Stimulated activated memory B cell treated with anti-CD40 and anti-IgM and Interleukin-4, amounts not matched to agents 10 μg/mL and 1 μg/mL and 100 μg/mL, for 72 hours (primary cell): ENCODE measurements around the gene CAMKMT.

ENCODE experiments used
- ATAC-seq: fragments of 150-1000 bp; cut with Tn5 transposase; 2 replicates; pipeline ENCODE4 v1.10.0; 2021
- H3K27ac Mint-ChIP-seq: one replicate; pipeline ENCODE4 v1.8.0; 2022; ENCODE audit warnings: mild to moderate bottlenecking, mixed read lengths
- H3K27me3 Mint-ChIP-seq: one replicate; pipeline ENCODE4 v1.8.0; 2022; ENCODE audit warnings: mixed read lengths
- H3K36me3 Mint-ChIP-seq: one replicate; pipeline ENCODE4 v1.8.0; 2022; ENCODE audit warnings: mixed read lengths
- H3K4me1 Mint-ChIP-seq: one replicate; pipeline ENCODE4 v1.8.0; 2022; ENCODE audit warnings: mixed read lengths
- H3K4me3 Mint-ChIP-seq: one replicate; pipeline ENCODE4 v1.8.0; 2022; ENCODE audit warnings: mild to moderate bottlenecking, moderate library complexity, mixed read lengths
- H3K9me3 Mint-ChIP-seq: one replicate; pipeline ENCODE4 v1.8.0; 2022; ENCODE audit warnings: mixed read lengths

The CAMKMT gene

DNA sequence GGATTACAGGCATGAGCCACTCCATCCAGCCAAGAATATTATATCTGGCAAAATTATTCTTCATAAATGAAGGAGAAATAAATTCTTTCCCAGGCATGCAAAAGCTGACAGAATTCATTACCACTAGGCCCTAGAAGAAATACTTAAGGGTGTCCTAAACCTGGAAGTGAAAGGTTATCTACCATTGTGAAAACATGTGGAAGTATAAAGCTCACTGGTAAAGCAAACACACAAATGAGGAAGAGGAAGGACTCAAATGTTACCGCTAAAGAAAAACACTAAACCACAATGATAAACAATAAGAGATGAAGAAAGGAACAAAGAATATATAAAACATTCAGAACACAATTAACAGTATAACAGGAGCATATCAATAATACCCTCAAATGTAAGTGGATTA lies 171.8 kb downstream of the CAMKMT start:
- Mint-ChIP-seq H3K4me1 (peaks cover 20% of the 10 kb centered on the region), H3K27ac (no peak overlapping the region), H3K4me3 (no peak overlapping the region), H3K27me3 (no peaks in the 10 kb centered on the region), H3K36me3 (peaks cover 27% of the 10 kb centered on the region), H3K9me3 (peaks cover 13% of the 10 kb centered on the region)
- no peak for ATAC-seq

GRCh38 chr2:44535376-44535775 lies 173.6 kb downstream of the CAMKMT start:
- no peaks in the 10 kb centered on the region for H3K27me3 Mint-ChIP-seq
- H3K9me3 Mint-ChIP-seq: peaks cover 13% of the 10 kb centered on the region
- no peak overlapping the region for H3K27ac Mint-ChIP-seq
- H3K4me1 Mint-ChIP-seq: peaks cover 16% of the 10 kb centered on the region
- H3K4me3 Mint-ChIP-seq: no peak overlapping the region
- ATAC-seq: no peak
- peaks cover 27% of the 10 kb centered on the region for H3K36me3 Mint-ChIP-seq

GRCh38 chr2:44537264-44537663 lies 175.5 kb downstream of the CAMKMT start:
- ATAC-seq: no peak
- Mint-ChIP-seq H3K27ac (no peak overlapping the region), H3K36me3 (peaks cover 24% of the 10 kb centered on the region), H3K4me3 (no peak overlapping the region), H3K4me1 (peaks cover 16% of the 10 kb centered on the region), H3K27me3 (no peaks in the 10 kb centered on the region), H3K9me3 (peaks cover 13% of the 10 kb centered on the region)

DNA sequence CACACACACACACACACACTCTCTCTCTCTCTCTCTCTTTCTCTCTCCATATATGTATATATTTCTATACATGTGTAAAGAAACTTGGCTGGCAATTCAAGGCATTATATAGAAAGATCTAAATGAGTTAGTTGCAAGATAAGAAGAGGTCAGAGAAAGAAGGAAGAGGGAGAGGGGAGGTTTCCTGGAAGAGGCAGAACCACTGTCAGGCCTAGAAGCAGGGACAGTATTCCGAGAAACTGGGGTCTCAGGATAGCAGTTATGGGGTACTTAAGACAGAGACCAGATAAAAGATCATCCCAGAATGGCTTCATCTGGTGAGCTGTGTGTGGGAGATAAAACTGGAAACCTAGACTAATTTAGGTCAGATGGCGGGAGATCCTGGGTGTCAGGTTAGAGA lies 180.8 kb downstream of the CAMKMT start:
- no peak overlapping the region for H3K4me3 Mint-ChIP-seq
- no peak for ATAC-seq
- peaks cover 5% of the 10 kb centered on the region for H3K36me3 Mint-ChIP-seq
- no peak overlapping the region for H3K27ac Mint-ChIP-seq
- H3K9me3 Mint-ChIP-seq: no peaks in the 10 kb centered on the region
- H3K27me3 Mint-ChIP-seq: no peaks in the 10 kb centered on the region
- H3K4me1 Mint-ChIP-seq: peaks cover 14% of the 10 kb centered on the region

GRCh38 chr2:44543773-44544725 lies 182.3 kb downstream of the CAMKMT start:
- H3K27ac Mint-ChIP-seq: no peak overlapping the region
- no peak for ATAC-seq
- H3K36me3 Mint-ChIP-seq: peaks cover 5% of the 10 kb centered on the region
- H3K4me1 Mint-ChIP-seq: peaks cover 14% of the 10 kb centered on the region
- H3K9me3 Mint-ChIP-seq: no peaks in the 10 kb centered on the region
- no peaks in the 10 kb centered on the region for H3K27me3 Mint-ChIP-seq
- no peak overlapping the region for H3K4me3 Mint-ChIP-seq

GRCh38 chr2:44545005-44545404 lies 183.3 kb downstream of the CAMKMT start:
- Mint-ChIP-seq H3K4me1 (peaks cover 14% of the 10 kb centered on the region), H3K9me3 (no peaks in the 10 kb centered on the region), H3K4me3 (no peak overlapping the region), H3K27me3 (no peaks in the 10 kb centered on the region), H3K27ac (no peak overlapping the region), H3K36me3 (peaks cover 11% of the 10 kb centered on the region)
- ATAC-seq: no peak

DNA sequence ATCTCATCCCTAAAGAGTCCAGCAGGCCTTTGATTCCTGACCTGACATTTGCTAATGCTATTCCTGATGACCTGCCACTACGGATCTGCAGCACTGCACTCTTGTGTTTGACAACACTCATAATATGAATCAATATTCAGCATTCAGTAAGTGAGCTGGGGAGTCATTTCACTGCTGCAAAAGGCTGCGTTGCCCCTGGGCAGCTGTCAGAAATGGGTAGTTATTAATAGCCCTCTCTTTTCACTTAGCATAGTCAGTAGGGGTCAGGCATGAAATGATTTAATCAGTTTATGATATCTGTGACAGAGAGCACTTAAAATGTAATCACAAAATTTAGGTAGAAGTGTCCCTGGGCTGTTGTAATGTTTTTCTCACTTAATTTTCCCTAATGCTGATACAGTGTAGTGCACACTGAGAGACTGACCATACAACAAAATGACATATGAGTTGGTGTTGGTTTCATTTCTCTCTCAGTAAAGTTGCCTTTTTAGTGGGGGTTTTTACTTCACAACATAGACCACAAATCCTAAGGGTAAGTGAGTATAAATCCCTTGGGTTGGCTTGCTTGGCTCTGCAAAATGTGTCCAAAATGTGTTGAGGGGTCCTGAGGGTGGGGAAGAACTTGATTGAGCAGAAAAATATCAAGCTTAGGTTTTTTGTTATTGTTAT lies 184.8 kb downstream of the CAMKMT start:
- Mint-ChIP-seq H3K27me3 (no peaks in the 10 kb centered on the region), H3K4me1 (peaks cover 14% of the 10 kb centered on the region), H3K9me3 (no peaks in the 10 kb centered on the region), H3K4me3 (no peak overlapping the region), H3K36me3 (peaks cover 11% of the 10 kb centered on the region), H3K27ac (peak overlapping the region; percentile 7)
- ATAC-seq: peak; percentile 77

DNA sequence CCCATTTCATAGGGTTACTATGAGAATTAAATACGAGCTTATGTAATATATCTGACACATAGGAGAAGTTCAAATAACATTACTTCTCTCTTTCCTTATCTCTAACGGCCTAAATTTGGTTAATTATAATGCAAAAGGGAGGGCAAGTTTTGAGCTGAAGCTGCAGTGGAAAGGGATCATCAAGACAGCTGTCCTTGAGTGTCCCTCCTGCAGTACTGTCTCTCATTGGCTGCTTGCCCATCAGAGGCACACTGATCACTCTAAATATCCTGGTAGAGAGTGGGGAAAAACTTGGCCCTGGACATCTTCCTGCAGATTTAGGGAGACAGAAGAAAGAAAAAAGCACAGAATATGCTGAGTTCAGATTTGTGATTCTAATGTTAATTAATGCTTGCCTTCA lies 186.0 kb downstream of the CAMKMT start:
- Mint-ChIP-seq H3K36me3 (peaks cover 11% of the 10 kb centered on the region), H3K4me3 (no peak overlapping the region), H3K9me3 (no peaks in the 10 kb centered on the region), H3K27ac (no peak overlapping the region), H3K27me3 (no peaks in the 10 kb centered on the region), H3K4me1 (peaks cover 14% of the 10 kb centered on the region)
- ATAC-seq: no peak

DNA sequence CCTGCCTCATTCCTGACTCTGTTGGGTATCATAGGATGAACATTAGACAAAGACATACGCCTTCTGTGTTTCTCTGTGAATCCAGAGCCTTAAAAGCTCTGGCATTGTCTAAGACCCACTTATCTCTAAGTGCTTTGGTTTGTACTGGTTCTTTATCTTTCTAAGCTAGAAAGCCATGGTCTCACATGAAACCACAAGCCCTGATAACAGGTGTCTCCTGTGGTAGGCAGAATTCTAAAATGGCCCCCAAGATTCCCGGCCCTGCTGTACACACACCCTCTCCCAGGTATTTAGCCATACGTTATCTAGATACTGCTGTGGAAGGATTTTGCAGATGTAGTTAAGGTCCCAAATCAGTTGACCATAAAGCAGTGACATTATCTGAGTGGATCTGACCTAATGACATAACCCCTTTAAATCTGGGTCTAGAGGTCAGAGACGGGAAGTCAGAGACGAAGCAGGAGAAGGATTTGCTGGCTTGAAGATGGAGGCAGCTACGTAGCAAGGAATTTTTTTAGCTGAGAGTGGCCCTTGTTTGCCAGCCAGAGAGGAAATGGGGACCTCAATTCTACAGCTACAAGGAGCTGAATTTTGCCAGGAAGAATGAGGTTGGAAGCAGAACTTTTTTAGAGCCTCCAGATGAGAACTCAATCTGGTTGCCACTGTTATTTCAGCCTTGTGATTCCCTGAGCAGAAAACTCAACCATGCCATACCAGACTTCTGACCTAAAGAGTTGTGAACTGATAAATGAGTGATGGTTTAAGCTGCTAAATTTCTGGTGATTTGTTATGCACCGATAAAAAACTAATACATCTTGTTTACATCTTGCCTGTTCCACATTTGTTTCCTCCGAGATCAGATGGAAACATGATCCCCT lies 186.7 kb downstream of the CAMKMT start:
- H3K4me3 Mint-ChIP-seq: no peak overlapping the region
- no peaks in the 10 kb centered on the region for H3K9me3 Mint-ChIP-seq
- no peaks in the 10 kb centered on the region for H3K27me3 Mint-ChIP-seq
- peaks cover 14% of the 10 kb centered on the region for H3K4me1 Mint-ChIP-seq
- peaks cover 11% of the 10 kb centered on the region for H3K36me3 Mint-ChIP-seq
- ATAC-seq: no peak
- no peak overlapping the region for H3K27ac Mint-ChIP-seq

DNA sequence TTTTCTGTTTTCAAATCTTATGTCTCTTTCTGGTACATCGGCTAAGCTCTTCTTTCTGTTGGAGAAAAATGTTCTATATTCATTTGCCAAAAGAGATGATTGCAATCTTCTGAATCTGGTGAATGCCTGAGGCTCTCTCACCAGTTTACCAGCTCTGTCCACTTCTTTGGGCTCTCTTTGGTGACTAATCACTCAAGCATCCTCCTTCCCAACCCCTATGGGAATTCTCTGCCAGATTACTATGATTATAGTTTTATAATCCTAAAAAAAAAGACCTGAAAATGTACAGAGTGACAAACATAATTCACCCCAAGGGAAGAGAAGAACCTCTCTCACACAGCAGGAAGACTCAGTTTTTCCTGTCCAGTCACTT lies 187.3 kb downstream of the CAMKMT start:
- Mint-ChIP-seq H3K36me3 (peaks cover 11% of the 10 kb centered on the region), H3K4me1 (peaks cover 14% of the 10 kb centered on the region), H3K4me3 (no peak overlapping the region), H3K27me3 (no peaks in the 10 kb centered on the region), H3K9me3 (no peaks in the 10 kb centered on the region), H3K27ac (no peak overlapping the region)
- ATAC-seq: no peak

DNA sequence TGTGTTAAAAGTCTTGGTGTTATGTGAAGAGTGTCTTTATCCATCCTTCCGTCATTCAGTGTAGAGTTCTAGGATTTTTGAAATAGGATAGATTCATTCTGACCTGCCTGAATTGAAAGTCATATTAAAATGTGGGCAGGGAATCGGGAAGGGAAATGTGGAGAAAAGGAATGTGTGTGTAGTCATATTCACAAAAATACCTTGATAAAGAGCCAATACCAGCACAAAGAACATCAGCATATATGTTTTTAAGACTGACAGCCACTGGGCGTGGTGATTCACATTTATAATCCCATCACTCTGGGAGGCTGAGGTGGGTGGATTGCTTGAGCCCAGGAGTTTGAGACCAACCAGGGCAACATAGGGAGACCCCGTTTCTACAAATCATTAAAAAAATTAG lies 188.1 kb downstream of the CAMKMT start:
- no peak for ATAC-seq
- H3K4me3 Mint-ChIP-seq: no peak overlapping the region
- peaks cover 11% of the 10 kb centered on the region for H3K36me3 Mint-ChIP-seq
- no peaks in the 10 kb centered on the region for H3K27me3 Mint-ChIP-seq
- H3K27ac Mint-ChIP-seq: no peak overlapping the region
- peaks cover under 1% of the 10 kb centered on the region for H3K9me3 Mint-ChIP-seq
- H3K4me1 Mint-ChIP-seq: peaks cover 14% of the 10 kb centered on the region

DNA sequence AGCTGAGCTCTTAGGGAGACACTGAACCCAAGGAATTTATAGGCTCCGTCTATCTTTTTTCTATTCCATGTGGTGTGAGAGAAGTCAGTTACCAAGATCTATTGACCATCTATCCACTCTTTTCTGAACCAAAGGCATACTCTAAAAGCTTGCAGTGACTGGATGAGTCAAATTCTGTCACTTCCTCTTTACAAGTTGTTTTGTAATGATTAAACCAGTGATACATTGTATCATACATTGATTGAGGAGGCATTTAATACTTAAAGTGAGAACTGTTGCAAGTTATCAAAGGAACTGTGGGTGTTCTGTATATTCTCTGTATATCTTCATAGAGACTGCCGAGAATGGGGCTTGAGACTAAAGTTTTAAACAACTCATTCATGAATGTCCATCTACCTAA lies 188.8 kb downstream of the CAMKMT start:
- H3K4me1 Mint-ChIP-seq: peaks cover 14% of the 10 kb centered on the region
- no peaks in the 10 kb centered on the region for H3K27me3 Mint-ChIP-seq
- H3K36me3 Mint-ChIP-seq: peaks cover 11% of the 10 kb centered on the region
- peak; percentile 55 for ATAC-seq
- H3K9me3 Mint-ChIP-seq: peaks cover 3% of the 10 kb centered on the region
- no peak overlapping the region for H3K27ac Mint-ChIP-seq
- no peak overlapping the region for H3K4me3 Mint-ChIP-seq

DNA sequence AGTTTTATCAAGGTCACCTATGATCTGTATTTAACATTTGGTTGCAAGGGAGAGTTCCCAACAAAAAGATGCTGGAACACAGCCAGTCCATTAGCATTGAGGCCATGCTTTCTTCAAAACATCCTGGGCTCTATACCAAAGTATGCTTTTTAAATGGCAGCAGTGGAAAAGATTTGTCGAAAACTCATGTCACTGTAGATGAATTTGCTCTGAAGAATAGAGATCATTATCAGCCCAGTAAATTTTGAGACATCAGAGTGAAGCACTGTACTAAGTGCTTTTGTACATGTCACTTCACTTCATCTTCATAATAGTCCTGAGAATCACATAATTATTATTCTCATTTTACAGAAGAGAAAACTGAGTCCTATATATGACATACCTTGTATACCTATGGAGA lies 189.8 kb downstream of the CAMKMT start:
- Mint-ChIP-seq H3K4me3 (no peak overlapping the region), H3K4me1 (peaks cover 10% of the 10 kb centered on the region), H3K9me3 (peaks cover 3% of the 10 kb centered on the region), H3K36me3 (peaks cover 7% of the 10 kb centered on the region), H3K27ac (no peak overlapping the region), H3K27me3 (no peaks in the 10 kb centered on the region)
- ATAC-seq: no peak

- Mint-ChIP-seq H3K27ac (no peak overlapping the region), H3K4me3 (no peak overlapping the region), H3K9me3 (peaks cover 3% of the 10 kb centered on the region), H3K27me3 (no peaks in the 10 kb centered on the region), H3K4me1 (peaks cover 5% of the 10 kb centered on the region), H3K36me3 (peaks cover 6% of the 10 kb centered on the region)
- no peak for ATAC-seq
Observed at GRCh38 chr2:44553456-44553855, 191.7 kb downstream of the CAMKMT start.

DNA sequence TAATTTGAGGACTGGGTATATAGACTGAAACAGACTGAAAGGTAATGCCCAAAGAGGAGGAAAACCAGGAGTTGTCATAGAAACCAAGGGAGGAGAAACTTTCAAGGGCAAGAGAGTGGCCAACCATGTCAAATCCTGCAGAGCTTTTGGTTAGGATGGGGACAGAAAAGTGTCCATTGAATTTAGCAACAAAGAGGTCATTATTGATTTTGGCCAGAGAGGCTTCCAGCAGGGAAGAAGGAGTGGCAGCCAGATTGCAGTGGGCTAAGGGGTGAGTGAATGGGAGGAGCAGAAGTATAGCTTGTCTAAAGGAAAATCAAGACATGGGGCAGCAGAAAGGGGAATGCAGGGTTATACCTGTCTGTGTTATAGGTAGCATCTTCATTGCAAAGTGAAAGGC lies 194.0 kb downstream of the CAMKMT start:
- no peak for ATAC-seq
- Mint-ChIP-seq H3K4me1 (peaks cover 5% of the 10 kb centered on the region), H3K4me3 (no peak overlapping the region), H3K27me3 (no peaks in the 10 kb centered on the region), H3K9me3 (peaks cover 3% of the 10 kb centered on the region), H3K27ac (no peak overlapping the region), H3K36me3 (no peaks in the 10 kb centered on the region)
